Measurements from ENCODE around the gene TRAPPC10.

The TRAPPC10 gene

DNA sequence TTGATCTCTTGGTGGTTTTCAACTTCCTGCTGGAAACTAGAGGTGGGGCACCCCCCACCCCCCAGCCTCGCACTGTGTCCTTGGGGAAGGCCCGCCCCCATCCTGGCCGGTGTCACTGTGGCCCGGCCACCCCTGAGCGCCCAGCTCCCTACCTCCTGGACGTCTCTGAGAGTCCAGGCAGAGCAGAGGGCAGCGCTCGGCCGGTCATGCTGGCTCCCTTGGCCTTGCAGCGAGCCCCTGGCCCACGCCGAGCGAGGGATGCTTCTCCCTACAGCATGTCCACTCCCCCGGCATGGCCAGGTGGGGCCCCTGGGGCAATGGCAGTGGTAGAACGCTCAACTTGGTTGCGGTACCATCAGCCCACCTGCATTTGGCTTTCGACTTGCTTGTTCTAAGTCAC, 28.7 kb upstream of the TRAPPC10 start:
- ATAC-seq (no peak), DNase-seq (no peak)

DNA sequence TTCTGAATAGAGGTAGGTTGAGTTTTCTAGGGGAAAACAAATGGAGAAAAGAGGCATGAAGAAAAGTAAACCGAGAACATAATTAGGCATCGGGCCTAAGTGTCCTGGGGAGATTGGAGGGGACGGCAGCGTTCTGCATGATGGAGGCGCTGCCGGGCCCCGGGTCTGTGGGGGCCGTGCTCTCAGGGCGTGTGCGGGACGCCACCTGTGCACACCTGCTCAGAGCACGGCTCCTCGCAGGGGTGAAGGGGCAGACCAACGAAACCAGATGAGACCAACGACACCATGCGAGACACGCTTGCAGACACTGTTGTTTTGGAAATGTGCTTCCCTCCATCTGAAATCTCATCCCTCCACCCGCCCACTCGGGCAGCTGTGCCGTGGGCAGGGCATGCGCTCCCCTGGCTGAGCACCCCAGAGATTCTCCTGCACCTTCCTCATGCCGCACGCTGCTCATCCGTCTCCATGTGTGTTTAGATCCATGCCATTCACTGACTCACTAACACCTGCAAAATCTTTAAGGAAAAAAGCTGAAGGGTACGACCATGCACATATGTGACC, 28.2 kb upstream of the TRAPPC10 start:
- DNase-seq (no peak), ATAC-seq (no peak)

DNA sequence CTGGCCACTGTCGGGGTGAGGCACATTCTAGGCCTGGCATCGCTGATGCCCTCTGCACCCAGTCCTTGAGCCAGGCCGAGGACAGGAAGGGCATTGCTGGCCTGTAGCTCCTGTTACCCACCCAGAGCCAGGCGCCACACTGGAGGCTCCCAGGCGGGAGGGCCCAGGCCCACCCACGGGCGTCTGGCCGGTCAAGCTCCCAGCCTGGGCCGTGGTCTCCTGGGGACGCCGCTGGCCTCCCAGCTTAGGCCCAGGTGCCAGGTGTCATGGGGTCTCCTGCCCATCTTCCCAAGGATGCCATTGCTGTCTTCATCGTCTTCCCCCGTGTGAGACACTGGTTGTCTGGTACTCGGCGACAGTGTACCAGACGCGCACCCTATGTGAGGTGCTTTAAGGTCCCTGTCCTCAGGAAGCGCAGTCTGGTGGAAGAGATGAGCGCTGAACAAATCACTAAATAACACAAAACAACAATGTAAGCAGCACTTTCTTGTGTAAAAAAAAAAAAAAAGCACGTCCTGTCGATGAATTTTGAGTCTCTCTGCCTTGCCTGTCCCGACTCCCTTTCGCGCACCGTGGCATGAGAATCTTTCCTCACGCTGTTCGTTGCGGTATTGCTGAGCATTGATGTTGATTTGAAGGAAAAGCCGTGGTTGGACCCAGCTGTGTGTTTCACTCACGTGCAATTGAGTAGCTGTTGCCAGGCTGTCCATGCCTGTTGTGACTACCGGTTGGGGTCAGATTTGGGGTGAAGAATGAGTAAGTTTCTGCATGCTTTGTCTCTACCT, 27.0 kb upstream of the TRAPPC10 start:
- DNase-seq (no peak), ATAC-seq (no peak)

GRCh38 chr21:43985690-43986251, 26.3 kb upstream of the TRAPPC10 start:
- no peak for DNase-seq
- no peak for ATAC-seq

DNA sequence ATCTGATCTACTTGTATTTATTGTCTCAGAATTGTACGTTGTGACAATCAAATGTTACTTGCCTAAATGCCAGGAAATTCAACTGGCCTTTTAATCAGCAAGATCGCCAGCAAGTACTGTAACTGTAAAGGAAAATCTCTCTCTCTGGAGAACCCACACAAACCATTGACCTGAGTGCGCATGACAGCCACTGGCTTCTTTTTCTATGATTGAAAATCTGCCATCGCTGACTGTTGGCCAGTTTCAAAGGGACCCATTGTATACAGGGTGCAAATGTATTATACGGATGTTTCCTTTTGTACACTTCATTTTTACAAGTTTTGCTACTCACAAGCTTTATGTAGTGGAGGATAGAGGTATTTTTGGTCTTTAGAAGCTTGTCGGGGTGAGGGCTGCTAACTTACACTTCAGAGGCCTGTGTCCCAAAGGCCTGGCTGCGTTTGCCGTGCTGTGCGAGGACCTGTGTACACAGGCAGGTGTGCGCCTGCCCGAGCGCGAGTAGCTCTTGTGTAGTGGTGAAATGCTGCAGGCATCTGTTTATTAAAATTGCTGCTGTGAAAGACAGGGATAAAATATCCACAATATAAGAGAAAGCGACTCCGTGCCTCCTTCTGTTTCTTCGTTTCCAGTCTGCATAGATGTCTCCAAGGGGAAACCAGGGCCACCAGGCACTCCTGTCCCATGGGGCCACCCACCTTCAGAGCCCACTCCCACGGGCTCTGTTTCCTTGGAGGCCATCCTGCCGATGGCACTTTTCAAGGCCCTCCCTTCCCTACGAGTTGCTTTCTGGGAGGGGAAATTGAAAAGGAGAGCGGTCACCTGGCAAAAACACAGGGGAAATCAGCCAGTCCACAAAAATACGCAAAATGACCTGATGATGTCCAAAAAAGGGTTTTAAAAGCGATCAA, 25.3 kb upstream of the TRAPPC10 start:
- no peak for DNase-seq
- no peak for ATAC-seq

DNA sequence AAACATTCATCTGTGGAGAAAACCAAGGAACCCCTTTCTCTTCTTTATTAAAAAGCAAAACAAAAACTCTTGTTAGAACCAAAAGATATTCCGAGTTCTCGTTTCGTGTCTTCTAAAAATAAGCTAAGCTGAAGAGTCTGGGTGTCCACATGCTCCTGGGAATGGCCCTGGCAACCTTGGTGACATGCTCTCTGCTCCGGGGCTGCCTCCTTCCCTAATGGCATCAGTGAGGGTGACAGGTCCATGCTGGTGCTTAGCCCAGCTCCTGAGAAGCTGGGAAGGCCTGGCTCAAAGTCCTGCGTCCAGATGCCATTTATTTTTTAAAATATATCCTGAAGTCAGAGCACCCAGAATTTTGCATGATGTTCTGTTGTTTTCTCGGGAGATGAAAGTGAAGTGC, 24.6 kb upstream of the TRAPPC10 start:
- no peak for DNase-seq
- no peak for ATAC-seq

DNA sequence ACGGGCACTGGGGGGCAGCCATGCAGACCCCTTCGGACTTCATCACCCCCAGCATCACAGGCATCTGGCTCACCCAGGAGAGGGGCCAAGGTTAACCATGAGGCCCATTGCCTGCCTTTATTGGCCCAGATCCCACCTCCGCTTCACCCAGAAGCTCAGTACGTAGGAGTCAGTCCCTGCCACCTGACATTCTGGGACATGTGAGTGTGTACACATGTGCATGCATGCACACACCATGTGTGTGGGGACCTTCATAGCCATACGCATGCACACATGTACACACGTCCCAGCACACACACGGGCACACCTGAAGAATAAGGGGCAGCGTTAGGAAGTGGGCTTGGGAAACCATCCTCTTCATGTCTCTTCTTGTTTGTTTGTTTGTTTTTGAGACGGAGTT, 24.1 kb upstream of the TRAPPC10 start:
- DNase-seq: no peak
- ATAC-seq: no peak

- ATAC-seq: no peak
Observed at GRCh38 chr21:43988506-43989230, 23.4 kb upstream of the TRAPPC10 start.

DNA sequence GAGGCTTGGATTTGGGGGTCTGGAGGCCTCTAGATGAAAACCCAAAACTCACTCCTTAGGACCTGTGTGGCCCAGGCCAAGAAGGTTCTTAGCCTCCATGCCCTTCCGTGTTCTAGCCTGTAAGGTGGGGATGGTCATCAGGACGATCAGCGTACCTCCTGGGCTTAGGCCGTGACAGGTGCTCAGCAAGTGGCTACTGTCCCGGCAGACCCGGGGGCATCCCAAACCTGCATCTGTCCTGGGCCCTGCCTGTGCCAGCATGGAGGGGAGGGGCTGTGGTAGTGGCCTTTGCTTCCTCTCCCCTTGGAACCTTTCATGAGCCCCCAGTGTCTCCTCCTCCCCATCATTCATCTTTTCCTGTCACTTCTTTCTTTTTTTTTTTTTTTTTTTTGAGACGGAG, 22.7 kb upstream of the TRAPPC10 start:
- ATAC-seq: no peak
- no peak for DNase-seq

More at GRCh38 chr21:43988506-43989230, 23.4 kb upstream of the TRAPPC10 start:
- no peak for DNase-seq

DNA sequence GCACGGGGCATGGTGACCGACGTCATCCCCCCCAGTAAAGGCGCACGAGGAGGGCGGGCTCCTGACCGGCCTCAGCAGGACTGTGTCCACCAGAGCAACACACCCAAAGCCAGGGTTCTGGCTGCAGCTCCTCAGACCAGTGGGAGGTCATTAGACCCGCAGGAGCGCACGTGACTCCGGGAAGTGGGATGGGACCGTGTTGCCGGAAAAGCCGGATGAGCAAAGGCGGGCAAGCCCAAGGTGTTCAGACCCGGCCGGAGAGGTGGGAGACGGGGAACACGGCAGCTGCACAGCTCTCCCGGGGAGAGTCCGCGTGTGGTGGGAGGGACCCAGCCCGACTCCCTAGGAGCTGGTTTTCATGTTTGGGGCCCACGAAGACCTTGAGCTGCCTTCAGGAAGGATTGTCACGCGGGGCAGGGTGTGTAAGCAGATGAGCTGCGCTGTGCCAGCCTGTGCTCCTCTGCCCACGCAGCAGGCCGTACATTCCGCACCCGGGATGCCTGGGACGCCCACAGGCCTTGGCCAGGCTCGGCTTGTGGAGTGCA, 20.6 kb upstream of the TRAPPC10 start:
- DNase-seq (no peak), ATAC-seq (no peak)

DNA sequence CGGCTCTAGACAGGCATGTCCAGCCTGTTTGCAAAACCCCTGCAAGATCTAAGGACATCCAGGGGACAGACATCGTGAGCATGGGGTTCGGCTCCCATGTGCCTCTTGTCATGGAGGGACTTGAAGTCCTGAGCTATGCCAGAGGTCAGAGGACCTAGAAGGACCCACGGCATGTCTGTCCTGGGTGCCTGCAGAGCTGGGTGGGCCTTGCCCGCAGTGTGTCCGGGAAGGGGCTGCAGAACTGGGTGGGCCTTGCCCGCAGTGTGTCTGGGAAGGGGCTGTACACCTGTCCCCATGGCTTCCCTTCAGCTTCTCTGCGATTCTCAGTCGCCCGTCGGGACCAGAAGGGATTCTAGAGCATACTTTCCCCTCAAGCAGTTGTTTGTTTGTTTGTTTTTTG, 20.0 kb upstream of the TRAPPC10 start:
- ATAC-seq (no peak), DNase-seq (no peak)

DNA sequence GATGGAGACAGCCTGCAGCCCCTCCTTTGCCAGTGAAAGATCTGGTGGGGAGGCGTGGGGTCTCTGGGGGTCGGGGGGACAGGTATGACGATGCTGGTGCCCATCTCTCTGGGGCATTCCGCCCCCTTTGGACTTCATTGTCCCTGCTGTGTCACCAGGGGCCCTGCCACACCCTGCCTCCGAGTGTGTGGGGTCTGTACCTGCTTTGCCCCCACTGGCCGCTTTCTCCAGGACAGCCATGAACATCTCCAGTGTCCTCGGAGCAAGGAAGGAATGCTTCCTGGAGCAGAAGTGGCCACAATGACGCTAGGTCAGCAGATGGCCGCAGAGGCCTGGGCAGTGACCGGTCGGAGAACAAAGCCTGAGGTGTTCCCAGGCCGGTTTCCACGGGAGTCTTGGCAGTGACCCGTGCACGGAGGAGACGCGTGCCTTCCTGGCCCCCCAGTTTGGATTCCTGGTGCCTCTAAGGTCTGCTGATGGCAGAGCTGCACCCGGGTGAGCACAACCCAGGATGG, 18.6 kb upstream of the TRAPPC10 start:
- ATAC-seq (no peak), DNase-seq (no peak)

DNA sequence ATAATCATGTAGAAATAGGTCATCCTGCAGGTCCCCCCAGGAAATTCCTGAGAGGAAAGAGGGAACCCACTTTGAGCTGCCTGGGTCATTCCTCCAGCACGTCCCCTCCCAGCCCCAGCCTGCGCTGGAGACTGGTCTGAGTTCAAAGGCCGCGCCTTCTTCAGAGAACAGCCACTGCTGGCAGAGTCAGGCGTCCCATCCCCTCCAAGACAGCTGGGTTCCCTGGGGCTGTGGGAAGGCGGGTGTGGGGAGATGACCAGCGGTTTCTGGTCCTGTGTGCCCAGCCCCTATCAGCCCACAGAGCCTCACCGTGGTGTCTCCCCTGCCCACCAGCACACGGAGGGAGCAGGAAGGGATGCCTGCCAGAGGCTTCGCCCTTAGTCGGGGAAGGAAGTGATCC, 18.0 kb upstream of the TRAPPC10 start:
- ATAC-seq (no peak), DNase-seq (no peak)

DNA sequence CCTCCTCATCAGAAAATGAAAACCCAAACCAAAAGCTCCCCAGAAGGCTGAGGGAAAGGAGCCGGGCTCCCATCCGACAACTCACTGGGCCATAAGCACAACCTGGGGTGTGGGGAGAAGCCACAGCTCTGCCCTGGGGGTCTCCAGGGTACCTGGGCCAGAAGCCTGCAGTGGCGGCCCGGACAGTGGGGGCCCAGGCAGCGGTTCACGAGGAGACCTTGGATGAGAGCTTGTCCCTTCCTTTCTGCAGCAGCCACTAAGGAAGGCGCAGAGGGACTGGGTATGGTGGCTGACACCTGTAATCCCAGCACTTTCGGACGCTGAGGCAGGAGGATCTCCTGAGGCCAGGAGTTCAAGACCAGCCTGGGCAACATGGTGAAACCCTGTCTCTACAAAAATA, 17.5 kb upstream of the TRAPPC10 start:
- DNase-seq (no peak), ATAC-seq (no peak)

GRCh38 chr21:43995521-43996105, 16.5 kb upstream of the TRAPPC10 start:
- DNase-seq: no peak
- no peak for ATAC-seq

- DNase-seq (no peak), ATAC-seq (no peak)
Observed at GRCh38 chr21:43997766-43998742, 14.1 kb upstream of the TRAPPC10 start.

- DNase-seq (no peak), ATAC-seq (no peak)
Observed at GRCh38 chr21:44000360-44000759, 11.7 kb upstream of the TRAPPC10 start.

DNA sequence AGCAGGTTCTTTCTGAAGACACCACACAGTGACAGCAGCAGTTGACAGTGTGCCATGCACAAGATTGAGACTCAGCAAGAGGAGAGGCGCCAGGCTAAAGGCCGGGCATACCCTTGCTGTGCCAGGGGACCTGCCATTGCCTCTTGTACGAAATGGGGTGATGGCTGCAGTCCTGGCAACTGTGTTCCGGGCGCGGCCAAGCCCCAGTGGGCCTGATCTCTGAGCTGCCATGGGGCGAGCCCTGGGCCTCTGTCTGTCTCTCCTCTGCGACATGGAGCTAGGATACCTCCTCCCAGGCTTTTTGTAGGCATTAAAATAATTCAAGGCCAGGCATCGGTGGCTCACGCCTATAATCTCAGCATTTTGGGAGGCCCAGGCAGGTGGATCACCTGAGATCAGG, 9.6 kb upstream of the TRAPPC10 start:
- no peak for DNase-seq
- no peak for ATAC-seq

GRCh38 chr21:44003307-44003966, 8.7 kb upstream of the TRAPPC10 start:
- no peak for DNase-seq
- no peak for ATAC-seq

Measured in stimulated activated naive CD8-positive, alpha-beta T cell treated with anti-CD3 and anti-CD28 coated beads, Interleukin-15, Interleukin-2, amounts not matched to agents 100 U/mL and 50 U/mL, for 24 hours (primary cell).